ENCODE results near the gene PPIP5K1.
A peak's percentile ranks its signal among the peaks of the same experiment; 100 is the strongest.

The PPIP5K1 gene

DNA sequence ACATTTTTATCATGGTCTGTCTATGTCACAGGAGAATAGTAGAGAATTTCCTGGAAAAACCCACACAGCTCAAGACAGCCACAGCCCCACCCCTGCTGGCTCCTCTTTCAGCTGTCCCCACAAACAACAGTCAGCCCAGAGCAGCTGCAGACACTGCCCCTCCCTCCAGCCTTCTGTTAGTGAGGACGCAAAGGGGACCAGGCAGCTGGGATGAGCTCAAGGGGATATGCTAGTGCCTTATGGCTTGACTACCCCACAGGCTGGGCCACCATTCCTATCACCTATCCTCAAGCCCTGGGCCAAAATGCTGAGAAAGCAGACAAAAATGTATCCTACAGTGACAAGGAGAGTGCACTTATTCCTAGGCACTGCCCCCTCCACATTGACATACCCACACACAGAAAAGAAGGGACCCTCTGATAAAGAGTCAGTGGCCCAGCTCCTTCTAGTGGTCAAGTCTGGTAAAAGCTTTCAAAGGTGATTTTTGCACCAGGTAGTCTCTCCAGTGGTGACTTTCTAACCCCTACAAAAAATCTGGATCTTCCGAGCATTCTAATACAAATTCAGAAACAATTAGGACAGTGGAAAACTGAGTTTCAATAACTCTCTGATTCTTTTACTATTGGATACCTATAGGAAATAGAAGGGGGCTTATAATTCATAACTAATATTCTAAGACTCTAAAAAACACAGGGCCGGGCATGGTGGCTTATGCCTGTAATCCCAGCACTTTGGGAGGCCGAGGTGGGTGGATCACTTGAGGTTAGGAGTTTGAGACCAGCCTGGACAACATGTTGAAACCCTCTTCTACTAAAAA, 75.6 kb downstream of the PPIP5K1 start:
- H3K4me1 ChIP-seq (ENCODE audit: control extremely low read depth in 1 of 4, control insufficient read depth in 4 of 4, insufficient read depth in 4 of 4, low read length in 3 of 4) = peaks cover 25 to 76% (median 70%) of the 10 kb centered on the region in 4 experiments
- H3K36me3 ChIP-seq (ENCODE audit: control insufficient read depth in 4 of 4, insufficient read depth in 4 of 4, low read length in 3 of 4) = no peaks in the 10 kb centered on the region
- H3K9me3 ChIP-seq (ENCODE audit: control extremely low read depth in 1 of 5, control insufficient read depth in 4 of 5, insufficient read depth in 2 of 5, low read depth in 1 of 5, low read length in 4 of 5) = no peaks in the 10 kb centered on the region
- ChIA-PET CTCF (interaction anchor here (0.6 to 7.2 kb wide), 13 partner anchors 8 to 73 kb away, joined by 3 to 115 read pairs (median 10); partner anchors contain the start of gene TP53BP1), POLR2A (interaction anchor here (0.8 to 1.1 kb wide), 4 partner anchors 9 to 30 kb away, joined by 3 read pairs; no protein-coding TSS in a partner anchor)
- peak in 2 of 3 donors; percentile 56 to 57 for DNase-seq
- peak overlapping the region in 2 of 7 experiments; percentile 28 to 33 for H3K4me3 ChIP-seq (ENCODE audit: control insufficient read depth in 1 of 7, extremely low read depth in 1 of 7, insufficient read depth in 4 of 7, low read depth in 2 of 7, low read length in 6 of 7)
- H3K27ac ChIP-seq (ENCODE audit: insufficient read depth in 1 of 2, low read depth in 1 of 2, low read length in 2 of 2, poor library complexity in 1 of 2, severe bottlenecking in 2 of 2) = peak overlapping the region in 1 of 2 experiments; percentile 45
- H3K27me3 ChIP-seq (replicated peaks in 2 of 5; ENCODE audit: control insufficient read depth in 4 of 5, insufficient read depth in 5 of 5, low read length in 4 of 5) = peaks cover 0 to 3% (median 0%) of the 10 kb centered on the region in 5 experiments
- WGBS (ENCODE audit: insufficient coverage) = no CpG with 5 or more reads among the region's 4 CpGs

- Histone ChIP-seq H3K4me3 (ENCODE audit: control insufficient read depth in 1 of 7, extremely low read depth in 1 of 7, insufficient read depth in 4 of 7, low read depth in 2 of 7, low read length in 6 of 7) (no peak overlapping the region), H3K4me1 (ENCODE audit: control extremely low read depth in 1 of 4, control insufficient read depth in 4 of 4, insufficient read depth in 4 of 4, low read length in 3 of 4) (peaks cover 18 to 71% (median 65%) of the 10 kb centered on the region in 4 experiments), H3K9me3 (ENCODE audit: control extremely low read depth in 1 of 5, control insufficient read depth in 4 of 5, insufficient read depth in 2 of 5, low read depth in 1 of 5, low read length in 4 of 5) (no peaks in the 10 kb centered on the region), H3K27me3 (replicated peaks in 2 of 5; ENCODE audit: control insufficient read depth in 4 of 5, insufficient read depth in 5 of 5, low read length in 4 of 5) (peaks cover 0 to 3% (median 0%) of the 10 kb centered on the region in 5 experiments), H3K36me3 (ENCODE audit: control insufficient read depth in 4 of 4, insufficient read depth in 4 of 4, low read length in 3 of 4) (no peaks in the 10 kb centered on the region), H3K27ac (ENCODE audit: insufficient read depth in 1 of 2, low read depth in 1 of 2, low read length in 2 of 2, poor library complexity in 1 of 2, severe bottlenecking in 2 of 2) (peak overlapping the region in 1 of 2 experiments; percentile 45)
- POLR2A ChIA-PET = no interaction called here
- CTCF ChIA-PET = interaction anchor here (0.9 to 7.2 kb wide), 12 partner anchors 8 to 72 kb away, joined by 4 to 115 read pairs (median 10); partner anchors contain the start of gene TP53BP1
- no peak for DNase-seq
- WGBS (ENCODE audit: insufficient coverage) = no CpG with 5 or more reads among the region's 1 CpG
These were observed 76.5 kb downstream of the PPIP5K1 start for GRCh38 chr15:43513550-43513949.

DNA sequence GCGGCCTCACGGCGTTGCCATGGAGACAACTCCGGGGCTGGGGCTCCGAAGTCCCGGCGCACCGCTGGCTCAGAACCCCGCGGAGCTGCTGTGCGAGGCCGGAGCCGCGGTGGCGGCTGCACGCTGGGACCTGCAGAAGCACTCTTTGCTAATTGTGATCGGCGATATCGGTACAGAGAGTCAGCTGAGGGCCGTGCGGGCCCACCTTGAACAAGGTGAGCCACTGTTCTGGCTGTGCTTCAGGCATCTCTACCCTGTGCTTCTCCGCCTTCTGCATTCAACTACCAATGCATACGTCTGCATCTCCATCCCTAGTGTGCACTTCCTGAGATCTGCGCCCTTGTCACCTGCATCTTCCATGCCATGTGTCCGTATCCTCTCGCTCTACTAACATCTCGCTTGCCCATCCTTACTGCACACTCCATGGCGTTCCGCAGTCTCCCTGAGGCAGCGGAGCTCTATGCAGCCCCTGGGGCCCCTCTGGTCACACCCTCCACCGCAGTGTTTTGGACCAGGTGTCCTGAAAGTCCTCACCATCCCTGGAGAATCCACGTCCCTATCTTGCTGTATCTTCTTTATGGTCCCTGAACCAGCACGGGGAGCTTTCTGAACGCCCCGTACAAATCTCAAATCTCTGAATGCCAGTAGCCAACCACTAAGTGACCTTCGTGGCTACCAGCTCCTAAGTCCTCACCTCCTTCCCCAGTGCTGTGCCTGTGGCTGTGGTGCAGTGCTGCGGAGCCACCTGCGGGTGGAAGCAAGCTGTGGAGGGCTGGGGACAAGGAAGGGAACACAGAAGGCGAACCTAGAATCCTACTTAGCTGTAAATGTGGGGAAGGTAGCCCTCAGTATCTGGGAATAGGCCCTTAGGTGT, 78.8 kb downstream of the PPIP5K1 start:
- CTCF ChIA-PET = interaction anchor here (0.6 to 7.2 kb wide), 14 partner anchors 10 to 109 kb away, joined by 3 to 115 read pairs (median 4); partner anchors contain the start of gene TP53BP1
- DNase-seq = peak in 2 of 3 donors; percentile 62 to 69
- H3K36me3 ChIP-seq (ENCODE audit: control insufficient read depth in 4 of 4, insufficient read depth in 4 of 4, low read length in 3 of 4) = no peaks in the 10 kb centered on the region
- POLR2A ChIA-PET = interaction anchor here (0.6 to 1.0 kb wide), 4 partner anchors 18 to 249 kb away, joined by 3 to 6 read pairs (median 4); partner anchors contain the start of gene TP53BP1
- H3K4me3 ChIP-seq (ENCODE audit: control insufficient read depth in 1 of 7, extremely low read depth in 1 of 7, insufficient read depth in 4 of 7, low read depth in 2 of 7, low read length in 6 of 7) = peak overlapping the region; percentile 55 to 89 (median 77)
- no peaks in the 10 kb centered on the region for H3K9me3 ChIP-seq (ENCODE audit: control extremely low read depth in 1 of 5, control insufficient read depth in 4 of 5, insufficient read depth in 2 of 5, low read depth in 1 of 5, low read length in 4 of 5)
- H3K27me3 ChIP-seq (replicated peaks in 2 of 5; ENCODE audit: control insufficient read depth in 4 of 5, insufficient read depth in 5 of 5, low read length in 4 of 5) = peaks cover 0 to 3% (median 0%) of the 10 kb centered on the region in 5 experiments
- 2% methylated on average over 33 of the region's 39 CpGs for WGBS (ENCODE audit: insufficient coverage)
- no peak overlapping the region for H3K27ac ChIP-seq (ENCODE audit: insufficient read depth in 1 of 2, low read depth in 1 of 2, low read length in 2 of 2, poor library complexity in 1 of 2, severe bottlenecking in 2 of 2)
- H3K4me1 ChIP-seq (ENCODE audit: control extremely low read depth in 1 of 4, control insufficient read depth in 4 of 4, insufficient read depth in 4 of 4, low read length in 3 of 4) = peaks cover 11 to 49% (median 45%) of the 10 kb centered on the region in 4 experiments

- Histone ChIP-seq H3K27ac (ENCODE audit: insufficient read depth in 1 of 2, low read depth in 1 of 2, low read length in 2 of 2, poor library complexity in 1 of 2, severe bottlenecking in 2 of 2) (peak overlapping the region; percentile 73 to 89), H3K9me3 (ENCODE audit: control extremely low read depth in 1 of 5, control insufficient read depth in 4 of 5, insufficient read depth in 2 of 5, low read depth in 1 of 5, low read length in 4 of 5) (no peaks in the 10 kb centered on the region), H3K27me3 (replicated peaks in 2 of 5; ENCODE audit: control insufficient read depth in 4 of 5, insufficient read depth in 5 of 5, low read length in 4 of 5) (peaks cover 0 to 3% (median 0%) of the 10 kb centered on the region in 5 experiments), H3K4me3 (ENCODE audit: control insufficient read depth in 1 of 7, extremely low read depth in 1 of 7, insufficient read depth in 4 of 7, low read depth in 2 of 7, low read length in 6 of 7) (peak overlapping the region; percentile 55 to 89 (median 77)), H3K4me1 (ENCODE audit: control extremely low read depth in 1 of 4, control insufficient read depth in 4 of 4, insufficient read depth in 4 of 4, low read length in 3 of 4) (peaks cover 11 to 43% (median 40%) of the 10 kb centered on the region in 4 experiments), H3K36me3 (ENCODE audit: control insufficient read depth in 4 of 4, insufficient read depth in 4 of 4, low read length in 3 of 4) (no peaks in the 10 kb centered on the region)
- DNase-seq = peak; percentile 97 to 99 (median 99)
- ChIA-PET CTCF (interaction anchor here (0.6 to 7.2 kb wide), 11 partner anchors 9 to 164 kb away, joined by 3 to 115 read pairs (median 4); partner anchors contain the start of gene TP53BP1), POLR2A (interaction anchor here (0.6 to 1.0 kb wide), 4 partner anchors 17 to 250 kb away, joined by 3 to 6 read pairs (median 4); partner anchors contain the start of gene TP53BP1)
- 0% methylated on average over 25 of the region's 41 CpGs for WGBS (ENCODE audit: insufficient coverage)
These were observed 79.6 kb downstream of the PPIP5K1 start for GRCh38 chr15:43510200-43511011.

- H3K4me1 ChIP-seq (ENCODE audit: control extremely low read depth in 1 of 4, control insufficient read depth in 4 of 4, insufficient read depth in 4 of 4, low read length in 3 of 4) = peaks cover 11 to 43% (median 38%) of the 10 kb centered on the region in 4 experiments
- WGBS (ENCODE audit: insufficient coverage) = 96% methylated on average over 6 of the region's 8 CpGs
- DNase-seq = no peak
- peak overlapping the region in 6 of 7 experiments; percentile 64 to 89 (median 78) for H3K4me3 ChIP-seq (ENCODE audit: control insufficient read depth in 1 of 7, extremely low read depth in 1 of 7, insufficient read depth in 4 of 7, low read depth in 2 of 7, low read length in 6 of 7)
- no peaks in the 10 kb centered on the region for H3K36me3 ChIP-seq (ENCODE audit: control insufficient read depth in 4 of 4, insufficient read depth in 4 of 4, low read length in 3 of 4)
- no peaks in the 10 kb centered on the region for H3K9me3 ChIP-seq (ENCODE audit: control extremely low read depth in 1 of 5, control insufficient read depth in 4 of 5, insufficient read depth in 2 of 5, low read depth in 1 of 5, low read length in 4 of 5)
- H3K27me3 ChIP-seq (replicated peaks in 2 of 5; ENCODE audit: control insufficient read depth in 4 of 5, insufficient read depth in 5 of 5, low read length in 4 of 5) = peaks cover 0 to 3% (median 0%) of the 10 kb centered on the region in 5 experiments
- ChIA-PET POLR2A (no interaction called here), CTCF (interaction anchor here (1.1 to 7.2 kb wide), 4 partner anchors 8 to 163 kb away, joined by 4 to 115 read pairs (median 26); partner anchors contain the start of gene TP53BP1)
- peak overlapping the region in 1 of 2 experiments; percentile 89 for H3K27ac ChIP-seq (ENCODE audit: insufficient read depth in 1 of 2, low read depth in 1 of 2, low read length in 2 of 2, poor library complexity in 1 of 2, severe bottlenecking in 2 of 2)
These were observed 80.3 kb downstream of the PPIP5K1 start for GRCh38 chr15:43509660-43510199.

All from common myeloid progenitor, CD34-positive (primary cell).